Left lung (tissue), 10 donors: ENCODE results near the gene CCSER2. TPM values are rescaled to one million over a fixed set of nuclear protein-coding genes. Genes with fewer than 3 reads are reported as not detected.

ENCODE experiments used
- ATAC-seq: fragments of 200-7000 bp; cut with Tn5 transposase; one replicate; pipeline ENCODE4 v1.9.1; 2020; ENCODE audit warnings: moderate library complexity
- DNase-seq, 4 donors: peaks; one replicate each; pipeline ENCODE4 v3.0.0-alpha.2; 2013 to 2020
- H3K27ac ChIP-seq, 2 donors: fragments of 200-600 bp; sonication (generic) in 1 of 2; one replicate each; pipeline versions ENCODE4 v1.5.0 to v1.8.0; 2020 to 2021
- H3K27me3 ChIP-seq, 2 donors: fragments of 200-600 bp; sonication (generic) in 1 of 2; one replicate each; pipeline versions ENCODE4 v1.5.0 to v1.8.0; 2020 to 2021
- H3K36me3 ChIP-seq, 2 donors: fragments of 200-600 bp; sonication (generic) in 1 of 2; one replicate each; pipeline versions ENCODE4 v1.5.0 to v1.8.0; 2020 to 2021
- H3K4me1 ChIP-seq, 2 donors: fragments of 200-600 bp; one replicate each; pipeline ENCODE4 v1.8.0; 2021
- H3K4me3 ChIP-seq, 2 donors: fragments of 200-600 bp; sonication (generic) in 1 of 2; one replicate each; pipeline versions ENCODE4 v1.5.0 to v1.8.0; 2020 to 2021; ENCODE audit warnings: mild to moderate bottlenecking in 1 of 2
- H3K9me3 ChIP-seq, 2 donors: fragments of 200-600 bp; sonication (generic) in 1 of 2; one replicate each; pipeline versions ENCODE4 v1.5.0 to v1.8.0; 2020 to 2021
- intact Hi-C, 2 donors: fragments of 100-400 bp; cut with DNase I; formaldehyde crosslinking; loops; one replicate each; pipeline versions ENCODE4 v1.11.2 to v1.14.2; 2022
- polyA plus RNA-seq, 6 donors: library from polyadenylated mRNA; unstranded; fragments of 120-200 nt; gene quantifications; one replicate each; pipeline ENCODE4 v1.2.1, GENCODE V29; 2013; ENCODE audit not compliant: insufficient read length in 6 of 6
- total RNA-seq, 2 donors: library from RNA; stranded (reverse); fragmentation: NEBNext Ultra II Directional; extraction: Animal tissue kit (Norgen Biotek cat#: 25700); gene quantifications; one replicate each; pipeline ENCODE4 v1.2.1, GENCODE V29; 2021
- TF ChIP-seq, protein P1 (sequence below), 2 donors: fragments of 200-600 bp; sonication (generic) in 1 of 2; IDR thresholded peaks; one replicate each; pipeline versions ENCODE4 v1.5.0 to v1.8.0; 2021; ENCODE audit warnings: antibody characterized with exemption in 2 of 2
- donor health status: DM: no; HTN: yes; CAD: no.
- donor health status: DM: no; HTN: no; CAD: no.

Gene CCSER2
- total and polyA plus RNA-seq, 8 donors, result 32.7 to 65.5 (median 37.9) TPM

GRCh38 chr10:84375881-84376280 is 47.5 kb downstream of the CCSER2 start:
- TF ChIP-seq, protein P1, sequence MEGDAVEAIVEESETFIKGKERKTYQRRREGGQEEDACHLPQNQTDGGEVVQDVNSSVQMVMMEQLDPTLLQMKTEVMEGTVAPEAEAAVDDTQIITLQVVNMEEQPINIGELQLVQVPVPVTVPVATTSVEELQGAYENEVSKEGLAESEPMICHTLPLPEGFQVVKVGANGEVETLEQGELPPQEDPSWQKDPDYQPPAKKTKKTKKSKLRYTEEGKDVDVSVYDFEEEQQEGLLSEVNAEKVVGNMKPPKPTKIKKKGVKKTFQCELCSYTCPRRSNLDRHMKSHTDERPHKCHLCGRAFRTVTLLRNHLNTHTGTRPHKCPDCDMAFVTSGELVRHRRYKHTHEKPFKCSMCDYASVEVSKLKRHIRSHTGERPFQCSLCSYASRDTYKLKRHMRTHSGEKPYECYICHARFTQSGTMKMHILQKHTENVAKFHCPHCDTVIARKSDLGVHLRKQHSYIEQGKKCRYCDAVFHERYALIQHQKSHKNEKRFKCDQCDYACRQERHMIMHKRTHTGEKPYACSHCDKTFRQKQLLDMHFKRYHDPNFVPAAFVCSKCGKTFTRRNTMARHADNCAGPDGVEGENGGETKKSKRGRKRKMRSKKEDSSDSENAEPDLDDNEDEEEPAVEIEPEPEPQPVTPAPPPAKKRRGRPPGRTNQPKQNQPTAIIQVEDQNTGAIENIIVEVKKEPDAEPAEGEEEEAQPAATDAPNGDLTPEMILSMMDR (IDR thresholded peaks at IDR 0.05), result no peak
- no peaks in the 10 kb centered on the region for H3K27me3 ChIP-seq
- H3K27ac ChIP-seq, result no peak overlapping the region
- ATAC-seq, result no peak
- peaks cover 0 to 18% of the 10 kb centered on the region in 2 donors for H3K36me3 ChIP-seq
- no peaks in the 10 kb centered on the region for H3K9me3 ChIP-seq
- no peak overlapping the region for H3K4me3 ChIP-seq
- no peaks in the 10 kb centered on the region for H3K4me1 ChIP-seq
- DNase-seq, result no peak
- intact Hi-C loops, result loop anchor here in 1 of 2 donors (5.0 to 10.0 kb wide), 2 partner anchors 111 to 161 kb away; no protein-coding TSS in a partner anchor

- no peaks in the 10 kb centered on the region for H3K27me3 ChIP-seq
- TF ChIP-seq, protein P1 (IDR thresholded peaks at IDR 0.05), result no peak
- H3K4me1 ChIP-seq, result no peaks in the 10 kb centered on the region
- no peak overlapping the region for H3K4me3 ChIP-seq
- no peak overlapping the region for H3K27ac ChIP-seq
- intact Hi-C loops, result no loop called here
- no peak for ATAC-seq
- no peaks in the 10 kb centered on the region for H3K36me3 ChIP-seq
- DNase-seq, result no peak
- no peaks in the 10 kb centered on the region for H3K9me3 ChIP-seq
Measured at GRCh38 chr10:84388148-84388547, 59.8 kb downstream of the CCSER2 start.

- Histone ChIP-seq H3K27ac (no peak overlapping the region), H3K27me3 (no peaks in the 10 kb centered on the region), H3K9me3 (no peaks in the 10 kb centered on the region), H3K36me3 (no peaks in the 10 kb centered on the region), H3K4me3 (no peak overlapping the region), H3K4me1 (no peaks in the 10 kb centered on the region)
- TF ChIP-seq, protein P1 (IDR thresholded peaks at IDR 0.05), result no peak
- no peak for DNase-seq
- intact Hi-C loops, result no loop called here
- no peak for ATAC-seq
Measured at GRCh38 chr10:84390364-84390763, 62.0 kb downstream of the CCSER2 start.

- no peaks in the 10 kb centered on the region for H3K36me3 ChIP-seq
- TF ChIP-seq, protein P1 (IDR thresholded peaks at IDR 0.05), result no peak
- H3K27ac ChIP-seq, result no peak overlapping the region
- no peaks in the 10 kb centered on the region for H3K4me1 ChIP-seq
- H3K4me3 ChIP-seq, result no peak overlapping the region
- DNase-seq, result no peak
- intact Hi-C loops, result no loop called here
- no peaks in the 10 kb centered on the region for H3K9me3 ChIP-seq
- no peak for ATAC-seq
- H3K27me3 ChIP-seq, result no peaks in the 10 kb centered on the region
Measured at GRCh38 chr10:84391326-84391725, 62.9 kb downstream of the CCSER2 start.

DNA sequence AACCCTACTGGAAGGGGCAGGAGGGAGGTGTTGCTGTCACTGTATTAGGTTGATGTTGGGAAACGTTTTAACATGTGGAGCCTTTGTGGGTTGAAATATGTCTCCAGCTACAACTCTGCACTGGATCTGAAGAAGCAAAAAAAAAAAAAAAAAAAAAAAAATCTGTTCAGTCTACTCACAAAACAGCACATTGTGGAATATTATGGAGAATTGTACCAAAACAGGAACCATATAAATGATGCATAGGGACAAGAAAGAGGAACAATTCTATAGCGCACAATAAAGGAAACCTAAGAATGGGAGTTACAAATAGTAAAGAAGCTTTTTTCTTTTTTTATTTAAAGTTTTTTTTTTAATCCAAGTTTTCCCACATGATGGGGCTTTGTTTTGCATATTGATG is 63.8 kb downstream of the CCSER2 start:
- H3K4me1 ChIP-seq, result no peaks in the 10 kb centered on the region
- intact Hi-C loops, result no loop called here
- no peak overlapping the region for H3K27ac ChIP-seq
- no peaks in the 10 kb centered on the region for H3K36me3 ChIP-seq
- ATAC-seq, result no peak
- no peak overlapping the region for H3K4me3 ChIP-seq
- TF ChIP-seq, protein P1 (IDR thresholded peaks at IDR 0.05), result no peak
- no peaks in the 10 kb centered on the region for H3K27me3 ChIP-seq
- no peak for DNase-seq
- no peaks in the 10 kb centered on the region for H3K9me3 ChIP-seq
